PC-9 (cell line): ENCODE measurements around the gene ADCY3. TPM values are rescaled to one million over a fixed set of nuclear protein-coding genes. Genes with fewer than 3 reads are reported as not detected.

Experiments used
- BruUV-seq: library from RNA; stranded (reverse); fragments of 400-500 nt; replicated peaks from 2 replicates; lab custom pipeline; 2021; lab: Mats Ljungman, UMichigan
- CTCF ChIA-PET: fragments of 300-600 bp; sonication (Branson Sonifier 250); formaldehyde crosslinking; loops from one replicate; lab custom pipeline; 2022; ENCODE audit warnings: antibody characterized with exemption; lab: Charles Lee
- POLR2A ChIA-PET: fragments of 300-600 bp; sonication (Branson Sonifier 250); formaldehyde crosslinking; loops from one replicate; lab custom pipeline; 2022; ENCODE audit warnings: antibody characterized with exemption; ENCODE audit not compliant: unreplicated experiment; lab: Charles Lee
- DNase-seq, 2 experiments: peaks; one replicate each; pipeline versions ENCODE4 v3.0.0 to v3.0.0-alpha.2; 2015 to 2022; ENCODE audit warnings: mixed read lengths in 1 of 2
- H2AFZ ChIP-seq: fragments of 200-600 bp; sonication (generic); 2 replicates; pipeline ENCODE4 v1.8.1; 2017; ENCODE audit warnings: antibody characterized with exemption
- H3F3A ChIP-seq: fragments of 200-600 bp; sonication (generic); 2 replicates; pipeline ENCODE4 v1.8.1; 2017; ENCODE audit warnings: antibody characterized with exemption, mild to moderate bottlenecking, low read depth; ENCODE audit not compliant: insufficient read depth
- H3K27ac ChIP-seq: fragments of 200-600 bp; sonication (generic); 2 replicates; pipeline ENCODE4 v1.6.1; 2016; ENCODE audit warnings: mixed run types
- H3K27me3 ChIP-seq: fragments of 200-600 bp; sonication (generic); 2 replicates; pipeline ENCODE4 v1.6.1; 2016; ENCODE audit warnings: low read depth, mixed run types; ENCODE audit not compliant: insufficient read depth
- H3K36me3 ChIP-seq: fragments of 200-600 bp; sonication (generic); 2 replicates; pipeline ENCODE4 v1.6.1; 2016; ENCODE audit warnings: low read depth, mixed run types
- H3K4me1 ChIP-seq: fragments of 200-600 bp; sonication (generic); replicated peaks from 2 replicates; pipeline ENCODE4 v1.6.1; 2016; ENCODE audit warnings: mixed run types; ENCODE audit not compliant: insufficient read depth
- H3K4me2 ChIP-seq: fragments of 200-600 bp; sonication (generic); 2 replicates; pipeline ENCODE4 v1.6.1; 2017; ENCODE audit warnings: mixed run types
- H3K4me3 ChIP-seq: fragments of 200-600 bp; sonication (generic); 2 replicates; pipeline ENCODE4 v1.6.1; 2016; ENCODE audit warnings: mixed run types
- H3K79me2 ChIP-seq: fragments of 200-600 bp; sonication (generic); 2 replicates; pipeline ENCODE4 v1.6.1; 2017; ENCODE audit warnings: low read depth, mixed run types
- H3K9me2 ChIP-seq: fragments of 200-600 bp; sonication (generic); 2 replicates; pipeline ENCODE4 v1.8.1; 2017; ENCODE audit warnings: mild to moderate bottlenecking; ENCODE audit not compliant: insufficient read depth
- H3K9me3 ChIP-seq: fragments of 200-600 bp; sonication (generic); 2 replicates; pipeline ENCODE4 v1.8.1; 2016; ENCODE audit warnings: low read depth; ENCODE audit not compliant: insufficient read depth
- H4K20me1 ChIP-seq: fragments of 200-600 bp; sonication (generic); 2 replicates; pipeline ENCODE4 v1.8.1; 2017; ENCODE audit not compliant: insufficient read depth
- CTCF ChIP-seq: fragments of 200-600 bp; sonication (generic); conservative IDR thresholded peaks from 2 replicates; pipeline ENCODE4 v1.6.1; 2017; ENCODE audit warnings: mixed run types, antibody characterized with exemption, mild to moderate bottlenecking, moderate library complexity
- EZH2 ChIP-seq: fragments of 200-600 bp; sonication (generic); IDR thresholded peaks from 2 replicates; pipeline ENCODE4 v1.8.0; 2017; ENCODE audit warnings: antibody characterized with exemption, low read depth
- intact Hi-C: fragments of 100-400 bp; cut with micrococcal nuclease; formaldehyde crosslinking; loops from one replicate; pipeline ENCODE4 v1.10.0; 2022; ENCODE audit not compliant: unreplicated experiment
- total RNA-seq: library from RNA; stranded (reverse); gene quantifications from 2 replicates; pipeline ENCODE4 v1.2.3, GENCODE V29; 2021

Gene ADCY3
- total RNA-seq, 1 experiment from 2014 or later, result 46.3 TPM

- H3K27me3 ChIP-seq, result no peaks in the 10 kb centered on the region
- intact Hi-C loops, result no loop called here
- no peaks in the 10 kb centered on the region for H4K20me1 ChIP-seq
- no peak overlapping the region for H3K27ac ChIP-seq
- no peaks in the 10 kb centered on the region for H3F3A ChIP-seq
- H3K9me2 ChIP-seq, result no peaks in the 10 kb centered on the region
- no peak overlapping the region for H3K4me3 ChIP-seq
- ChIA-PET POLR2A (no interaction called here), CTCF (no interaction called here)
- H2AFZ ChIP-seq, result no peak overlapping the region
- no peaks in the 10 kb centered on the region for H3K9me3 ChIP-seq
- no peak for DNase-seq
- no TSS peak for BruUV-seq
- TF ChIP-seq CTCF, result no peak
- no peak for TF ChIP-seq EZH2
- H3K4me2 ChIP-seq, result no peak overlapping the region
- H3K79me2 ChIP-seq, result no peaks in the 10 kb centered on the region
- no peaks in the 10 kb centered on the region for H3K4me1 ChIP-seq
- no peaks in the 10 kb centered on the region for H3K36me3 ChIP-seq
These were observed 149.0 kb downstream of the ADCY3 start for GRCh38 chr2:24771061-24771460.

Other genes starting within 250 kb of the ADCY3 start
- 23.6 and 28.7 TPM in 2 replicates for gene PTRHD1, start 126.8 kb downstream of the ADCY3 start, total RNA-seq
- 21.3 and 33.0 TPM in 2 replicates for gene CENPO, start 126.8 kb downstream of the ADCY3 start, total RNA-seq
- gene DNAJC27, start 51.7 kb upstream of the ADCY3 start, total RNA-seq, result 5.1 and 6.3 TPM in 2 replicates
- 0.20 TPM in 1 of 2 replicates, not detected in the other for gene EFR3B, start 121.8 kb upstream of the ADCY3 start, total RNA-seq
- not detected in 2 replicates for gene POMC, start 248.3 kb upstream of the ADCY3 start, total RNA-seq